NCI-H146 (cell line): Measurements from ENCODE around the gene ARHGAP31.

Source experiments
- DNase-seq: peaks from one replicate; lab custom pipeline; 2025; lab: John Stamatoyannopoulos, UW

The ARHGAP31 gene

DNA sequence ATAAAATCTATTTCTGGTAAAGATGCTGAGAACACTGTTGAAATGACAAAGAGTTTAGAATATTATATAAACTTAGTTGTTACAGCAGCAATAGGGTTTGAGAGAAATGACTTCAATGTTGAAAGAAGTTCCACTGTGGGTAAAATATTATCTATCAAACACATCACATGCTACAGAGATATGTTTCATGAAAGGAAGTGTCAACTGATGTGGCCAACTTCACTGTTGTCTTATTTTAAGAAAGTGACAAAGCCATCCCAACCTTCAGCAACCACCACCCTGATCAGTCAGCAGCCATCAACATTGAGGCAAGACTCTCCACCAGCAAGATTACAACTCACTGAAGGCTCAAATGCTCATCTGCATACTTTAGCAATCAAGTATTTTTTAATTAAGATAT lies 149.0 kb downstream of the ARHGAP31 start:
- DNase-seq = no peak

DNA sequence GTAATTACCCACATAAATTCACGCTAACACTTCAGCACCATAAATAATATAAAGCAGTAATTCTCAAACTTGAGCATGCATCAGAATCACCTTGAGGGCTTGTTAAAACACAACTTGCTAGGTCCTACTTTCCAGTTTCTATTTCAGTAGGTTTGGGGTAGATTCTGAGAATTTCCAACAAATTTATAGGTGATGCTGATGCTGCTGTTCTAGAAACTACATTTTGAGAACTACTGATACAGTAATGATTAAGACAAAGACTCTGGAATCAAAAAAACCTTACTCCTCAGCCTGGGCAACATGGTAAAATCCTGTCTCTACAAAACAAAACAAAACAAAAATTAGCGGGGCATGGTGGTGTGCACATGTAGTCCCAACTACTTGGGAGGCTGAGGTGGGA lies 150.4 kb downstream of the ARHGAP31 start:
- DNase-seq = no peak

DNA sequence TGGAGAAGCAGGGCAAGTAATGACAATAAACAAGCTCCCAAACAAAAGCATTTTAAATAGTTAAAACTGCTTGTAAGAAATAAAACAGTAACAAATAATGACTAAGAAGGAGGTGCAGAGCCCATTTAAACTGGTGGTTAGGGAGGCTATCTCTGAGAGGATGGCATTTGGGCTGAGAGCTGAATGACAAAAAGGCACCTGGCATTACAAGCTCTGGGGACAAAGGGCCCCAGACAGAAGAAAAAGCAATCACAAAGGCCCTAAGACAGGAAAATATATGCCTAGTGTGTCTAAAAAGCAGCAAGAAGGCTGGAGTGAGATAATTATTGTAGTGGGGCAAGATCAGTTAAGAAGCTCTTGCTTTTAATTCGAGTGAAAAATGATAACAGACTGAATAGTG lies 159.6 kb downstream of the ARHGAP31 start:
- no peak for DNase-seq

DNA sequence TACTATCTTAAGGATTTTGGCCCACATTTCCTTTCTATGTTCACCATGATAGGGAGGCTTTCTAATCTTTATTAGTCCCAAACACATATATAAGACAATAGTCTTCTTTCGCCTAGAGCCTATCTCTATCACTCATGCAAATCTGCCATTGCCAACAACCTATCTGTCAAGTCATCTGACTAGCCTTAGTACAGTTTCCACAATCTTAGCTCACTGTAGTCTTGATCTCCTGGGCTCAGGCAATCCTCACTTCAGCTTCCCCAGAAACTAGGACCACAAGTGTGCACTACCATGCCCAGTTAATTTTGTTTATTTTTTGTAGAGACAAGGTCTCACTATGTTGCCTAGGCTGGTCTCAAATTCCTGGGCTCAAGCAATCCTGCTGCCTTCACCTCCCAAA lies 162.3 kb downstream of the ARHGAP31 start:
- DNase-seq = no peak

DNA sequence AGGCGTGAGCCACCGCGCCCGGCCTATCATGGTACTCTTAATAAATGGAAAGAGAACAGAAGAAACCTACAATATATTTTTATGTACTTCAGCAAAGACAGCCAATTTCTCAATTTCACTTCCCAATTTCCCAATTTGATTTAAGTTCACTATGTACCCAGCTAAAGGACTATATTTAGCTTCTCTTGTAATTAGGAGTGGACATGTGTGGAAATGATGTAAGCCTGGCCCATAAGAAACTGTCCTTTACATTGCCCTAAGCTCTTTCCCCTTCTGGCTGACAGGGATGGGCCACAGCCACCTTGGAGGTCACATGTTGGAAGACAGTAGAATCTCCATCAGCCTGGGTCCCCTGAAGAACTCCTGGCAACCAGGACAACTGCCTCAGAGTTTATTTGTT lies 163.1 kb downstream of the ARHGAP31 start:
- DNase-seq = no peak

DNA sequence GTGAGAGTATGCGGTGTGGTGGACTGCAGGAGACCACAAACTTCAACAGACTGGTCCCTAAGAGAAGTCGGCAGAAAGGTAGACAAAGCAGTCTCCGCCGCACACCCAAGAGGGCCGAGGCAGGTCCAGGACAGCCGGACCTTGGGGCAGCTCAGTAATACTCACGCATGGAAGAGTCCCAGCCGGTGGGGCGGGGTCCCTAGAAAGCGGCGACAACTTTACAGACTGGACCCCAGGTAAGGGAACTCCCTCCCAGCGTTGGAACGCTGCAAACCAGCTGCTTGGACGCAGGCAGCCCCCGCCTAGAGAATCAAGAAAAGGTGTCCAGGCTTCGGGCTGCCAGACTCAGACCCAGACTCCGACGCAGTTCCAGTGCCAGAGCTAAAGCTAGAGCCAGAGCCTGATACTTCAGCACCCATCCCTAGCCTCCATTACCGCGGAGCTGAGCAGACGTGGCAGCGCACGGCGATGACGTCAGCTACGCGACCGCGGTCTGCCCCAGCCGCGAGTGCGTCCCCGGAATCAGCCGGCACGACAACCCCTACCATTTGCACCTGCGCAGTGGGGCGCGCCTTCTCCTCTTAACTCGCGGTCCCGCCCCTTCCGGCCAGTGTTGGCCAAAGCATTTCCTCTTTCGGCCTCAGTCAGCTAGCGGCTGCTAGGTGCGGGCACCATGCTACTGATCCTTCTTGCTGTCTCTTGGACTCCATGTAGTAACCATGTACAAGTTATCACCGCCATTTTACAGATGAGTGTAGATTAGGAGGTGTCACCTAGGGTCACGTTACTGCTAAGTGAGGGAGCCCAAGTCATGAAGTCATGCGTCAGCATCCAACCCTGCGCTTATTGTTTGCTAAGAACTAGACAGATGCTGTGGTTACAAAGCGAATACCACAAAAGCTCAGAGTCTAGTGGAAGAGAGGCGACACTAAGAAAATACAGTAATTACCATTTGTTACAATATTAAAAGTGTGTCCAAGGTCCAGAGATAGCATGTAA lies 169.3 kb downstream of the ARHGAP31 start, which contains the start of gene TMEM39A:
Gene TMEM39A, minus strand, starts transcription at position 445 of the 999 bp plus-strand sequence. CDS start 1,541 bp downstream, outside the sequence.
- DNase-seq = peak; percentile 100

DNA sequence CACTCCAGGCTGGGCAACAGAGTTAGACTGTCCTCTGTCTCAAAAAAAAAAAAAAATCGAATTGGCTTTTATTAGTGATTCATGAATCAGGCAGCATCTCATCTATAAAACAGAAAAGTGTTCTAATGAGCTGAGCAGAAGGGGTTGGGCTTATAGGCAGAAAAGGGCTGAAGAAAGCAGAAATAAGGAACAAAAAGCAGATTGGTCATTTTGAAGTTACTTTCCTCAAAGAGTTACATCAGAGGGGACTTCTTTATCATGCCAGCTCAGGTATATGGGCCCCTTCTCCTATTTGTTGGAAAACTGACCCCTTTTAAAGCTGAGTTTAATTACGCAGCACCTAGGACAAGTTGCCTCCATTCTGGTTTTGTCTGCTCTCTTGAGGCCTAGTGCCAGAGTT lies 173.9 kb downstream of the ARHGAP31 start:
- no peak for DNase-seq

DNA sequence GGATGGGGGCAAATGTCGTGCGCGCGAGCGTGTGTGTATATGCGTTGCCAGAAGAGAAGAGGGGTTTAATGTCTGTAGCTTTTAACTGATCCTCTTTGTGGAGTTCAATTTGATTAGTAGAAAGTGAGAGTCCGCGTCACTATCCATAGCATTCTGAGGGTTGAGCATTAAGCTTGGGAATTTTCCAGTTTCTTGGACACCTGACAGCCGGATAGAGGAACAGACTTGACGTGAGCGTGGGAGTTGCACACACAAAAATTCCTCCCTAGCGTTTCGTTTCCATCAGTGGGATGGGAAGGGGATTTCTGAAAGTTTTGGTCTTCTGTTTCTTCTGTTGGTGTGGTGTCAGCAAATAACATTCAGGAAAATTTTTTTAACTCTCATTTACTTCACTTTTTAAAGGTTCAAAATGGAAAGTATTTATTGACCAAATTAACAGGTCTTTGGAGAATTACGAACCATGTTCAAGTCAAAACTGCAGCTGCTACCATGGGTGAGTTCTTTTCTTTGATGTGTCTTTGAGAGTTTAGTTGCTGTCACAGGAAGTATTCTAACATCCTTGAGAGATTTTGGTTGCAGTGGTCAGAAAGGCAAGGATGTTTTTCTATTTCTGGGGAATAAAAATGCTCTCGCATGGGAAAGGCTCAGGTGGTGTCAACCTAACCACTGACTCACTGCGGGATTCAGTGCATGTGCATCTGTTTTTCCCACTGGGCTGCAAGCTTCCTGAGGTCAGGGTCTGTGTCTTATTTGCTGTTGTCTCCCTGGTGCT lies 175.4 kb downstream of the ARHGAP31 start:
- DNase-seq = no peak
